GM21737 (cell line): Measurements from ENCODE around the gene E2F6.

Experiments
- ATAC-seq: cut with Tn5 transposase; IDR thresholded peaks from one replicate; pipeline ENCODE4 v1.9.1; 2021; ENCODE audit warnings: mild to moderate bottlenecking, moderate library complexity; ENCODE audit not compliant: unreplicated experiment

Gene E2F6

DNA sequence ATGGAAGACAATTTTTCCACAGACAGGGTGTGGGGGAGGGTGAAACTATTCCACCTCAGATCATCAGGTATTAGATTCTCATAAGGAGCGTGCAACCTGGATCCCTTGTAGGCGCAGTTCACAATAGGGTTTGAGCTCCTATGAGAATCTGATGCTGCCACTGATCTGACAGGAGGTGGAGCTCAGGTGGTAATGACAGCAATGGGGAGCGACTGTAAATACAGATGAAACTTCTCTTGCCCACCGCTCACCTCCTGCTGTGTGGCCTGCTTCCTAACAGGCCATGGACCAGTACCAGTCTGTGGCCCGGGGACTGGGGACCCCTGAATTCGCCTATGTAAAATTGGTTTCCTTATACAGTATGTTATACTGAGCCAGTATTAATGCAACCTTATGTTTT lies 27.3 kb upstream of the E2F6 start:
- ATAC-seq: no peak

- ATAC-seq: no peak
Observed at GRCh38 chr2:11492720-11493119, 26.8 kb upstream of the E2F6 start.

DNA sequence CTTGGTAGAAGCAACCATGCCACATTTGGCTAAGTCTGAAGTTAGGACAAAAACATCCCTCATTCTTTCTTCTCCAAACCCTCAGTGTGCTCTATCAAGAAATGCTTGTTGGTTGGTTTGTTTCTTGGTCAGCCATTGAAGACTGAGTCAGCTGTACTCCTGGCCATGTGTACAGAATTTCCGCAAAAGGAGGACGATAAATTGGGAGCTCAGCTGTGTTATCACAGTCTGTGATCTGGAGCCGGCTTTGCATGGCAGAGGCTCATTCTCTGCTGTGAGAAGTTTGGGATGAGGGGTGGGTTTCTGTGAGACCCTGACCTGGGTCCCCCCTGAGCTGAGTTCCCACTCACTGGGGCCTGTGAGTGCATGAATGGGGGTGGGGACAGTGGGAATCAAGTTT lies 26.3 kb upstream of the E2F6 start:
- no peak for ATAC-seq

DNA sequence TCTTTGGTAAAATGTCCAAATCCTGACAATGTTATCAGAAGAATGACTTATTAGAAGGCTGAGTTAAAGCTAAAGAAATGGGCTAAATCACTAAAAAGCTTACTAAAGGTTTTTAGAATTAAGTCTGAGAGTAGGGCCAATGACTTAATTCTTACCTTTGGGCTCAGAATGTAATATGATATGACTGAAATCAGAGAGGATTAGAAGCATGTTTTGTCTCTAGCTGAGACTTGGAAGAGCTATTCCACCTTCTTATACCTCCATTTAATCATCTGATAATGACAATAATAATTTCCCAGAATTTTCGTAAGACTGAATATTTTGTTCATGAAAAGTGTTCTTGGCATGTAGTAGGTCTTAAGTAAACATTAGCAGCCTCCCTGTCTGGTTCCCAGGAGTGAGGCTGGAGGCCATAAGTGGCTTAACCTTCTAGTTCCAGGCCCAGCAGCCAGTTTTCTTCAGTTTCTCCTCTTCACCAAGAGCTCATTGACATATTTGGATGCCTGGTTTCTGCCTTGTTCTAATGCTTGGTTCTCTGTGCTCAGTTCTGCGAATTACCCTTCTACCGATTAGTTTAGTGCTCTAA lies 25.5 kb upstream of the E2F6 start:
- no peak for ATAC-seq

DNA sequence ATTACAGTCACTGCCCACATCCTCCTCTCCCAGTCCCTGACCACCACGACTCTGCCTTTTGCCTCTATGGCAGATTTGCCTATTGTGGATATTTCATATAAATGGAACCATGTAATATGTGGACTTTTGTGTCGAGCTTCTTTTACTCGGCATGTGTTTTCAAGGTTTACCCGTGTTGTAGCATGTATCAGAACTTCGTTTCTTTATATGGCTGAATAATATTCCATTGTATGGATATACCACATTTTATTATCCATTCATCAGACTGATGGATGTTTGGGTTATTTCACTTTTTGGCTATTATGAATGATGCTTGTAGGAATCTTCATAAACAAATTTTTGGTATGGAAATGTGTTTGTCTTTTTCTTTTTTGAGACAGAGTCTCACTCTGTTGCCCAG lies 24.2 kb upstream of the E2F6 start:
- no peak for ATAC-seq

DNA sequence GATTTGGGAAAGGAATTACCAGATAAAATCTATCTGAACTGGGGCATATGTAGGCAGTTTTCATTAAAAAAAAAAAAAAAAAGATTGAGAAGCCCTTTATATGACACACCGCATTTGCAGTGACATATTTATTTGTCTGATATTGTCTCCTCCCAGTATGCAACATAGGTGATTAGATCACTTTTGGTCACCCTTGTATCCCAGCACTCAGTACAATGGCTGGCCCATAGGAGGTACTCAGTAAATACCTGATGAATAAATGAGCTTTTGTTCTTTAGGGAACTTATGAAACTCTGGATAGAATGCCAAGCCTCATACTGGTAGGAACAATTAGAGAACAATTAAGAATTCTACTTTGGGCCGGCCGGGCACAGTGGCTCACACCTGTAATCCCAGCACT lies 22.8 kb upstream of the E2F6 start:
- no peak for ATAC-seq

- no peak for ATAC-seq
Observed at GRCh38 chr2:11483806-11484617, 18.1 kb upstream of the E2F6 start.

- no peak for ATAC-seq
Observed at GRCh38 chr2:11482473-11483035, 16.6 kb upstream of the E2F6 start.

DNA sequence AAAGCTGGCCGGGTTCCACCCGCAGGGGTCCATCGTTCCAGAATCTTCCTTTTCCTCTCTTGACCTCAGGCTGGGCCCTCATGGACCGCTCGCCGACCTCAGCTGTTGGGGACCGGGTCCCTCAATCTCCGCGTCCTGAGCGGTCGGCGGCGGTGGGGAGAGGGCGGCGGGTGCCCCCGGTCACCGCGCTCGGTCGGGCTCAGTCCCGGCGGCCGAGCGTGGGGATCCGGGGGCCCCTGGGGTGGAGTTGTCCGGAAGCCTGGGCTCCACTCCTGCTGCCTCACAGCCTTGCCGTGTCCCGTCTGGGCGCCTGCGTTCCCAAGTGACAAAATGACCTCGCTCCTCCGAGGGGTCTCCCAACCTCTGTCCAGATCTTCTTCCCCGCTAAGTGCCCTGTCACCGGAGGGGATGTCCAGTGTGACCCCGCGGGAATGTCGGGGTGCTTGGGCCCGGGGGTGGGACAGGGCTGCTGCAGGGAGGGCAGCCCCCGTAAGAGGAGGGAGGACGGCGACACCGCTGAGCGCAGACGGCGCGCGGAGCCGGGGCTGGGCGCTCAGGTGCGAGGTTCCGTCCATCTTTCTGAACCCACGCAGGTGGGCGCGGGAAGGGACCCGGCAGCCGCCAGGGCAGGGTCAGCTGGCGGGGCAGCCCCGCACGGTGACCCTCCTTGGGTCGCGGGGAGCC lies 16.0 kb upstream of the E2F6 start:
- no peak for ATAC-seq

DNA sequence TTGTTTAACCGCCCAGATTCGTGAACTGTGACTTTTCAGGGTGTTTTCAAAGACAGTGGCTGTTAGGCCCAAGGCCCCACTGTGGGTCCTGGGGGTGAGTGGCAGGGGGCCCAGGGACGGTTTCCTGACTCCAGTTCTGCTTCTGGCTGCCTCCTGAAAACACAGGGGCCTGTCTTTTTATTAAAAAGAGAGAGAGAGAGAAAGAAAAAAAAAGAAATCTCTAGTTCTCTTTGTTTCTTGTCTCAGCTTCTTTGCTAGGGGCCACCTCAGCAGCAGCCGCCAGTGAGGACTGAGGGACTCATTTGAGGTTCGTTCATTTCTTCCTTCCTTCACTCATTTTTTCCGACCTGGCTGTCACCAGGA lies 15.4 kb upstream of the E2F6 start:
- ATAC-seq: no peak

DNA sequence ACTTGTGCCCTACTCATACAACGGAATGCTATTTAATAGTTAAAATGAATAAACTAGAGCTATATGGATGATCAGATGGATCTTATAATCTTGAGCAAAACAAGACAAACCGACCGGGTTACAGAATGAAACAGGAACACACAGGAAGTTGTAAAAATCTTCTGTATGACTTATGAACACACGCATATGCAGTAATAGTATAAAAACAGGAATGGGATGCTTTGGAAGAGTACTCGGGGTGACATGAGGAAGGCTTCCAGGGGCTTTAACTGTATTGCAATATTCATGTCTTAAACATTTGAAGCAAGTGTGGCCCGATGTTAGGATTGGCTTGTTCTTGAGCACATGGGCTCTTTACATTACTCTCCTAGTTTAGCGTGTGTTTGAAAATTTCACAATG lies 14.9 kb upstream of the E2F6 start:
- ATAC-seq: no peak

GRCh38 chr2:11480406-11480805 lies 14.4 kb upstream of the E2F6 start:
- ATAC-seq: no peak

DNA sequence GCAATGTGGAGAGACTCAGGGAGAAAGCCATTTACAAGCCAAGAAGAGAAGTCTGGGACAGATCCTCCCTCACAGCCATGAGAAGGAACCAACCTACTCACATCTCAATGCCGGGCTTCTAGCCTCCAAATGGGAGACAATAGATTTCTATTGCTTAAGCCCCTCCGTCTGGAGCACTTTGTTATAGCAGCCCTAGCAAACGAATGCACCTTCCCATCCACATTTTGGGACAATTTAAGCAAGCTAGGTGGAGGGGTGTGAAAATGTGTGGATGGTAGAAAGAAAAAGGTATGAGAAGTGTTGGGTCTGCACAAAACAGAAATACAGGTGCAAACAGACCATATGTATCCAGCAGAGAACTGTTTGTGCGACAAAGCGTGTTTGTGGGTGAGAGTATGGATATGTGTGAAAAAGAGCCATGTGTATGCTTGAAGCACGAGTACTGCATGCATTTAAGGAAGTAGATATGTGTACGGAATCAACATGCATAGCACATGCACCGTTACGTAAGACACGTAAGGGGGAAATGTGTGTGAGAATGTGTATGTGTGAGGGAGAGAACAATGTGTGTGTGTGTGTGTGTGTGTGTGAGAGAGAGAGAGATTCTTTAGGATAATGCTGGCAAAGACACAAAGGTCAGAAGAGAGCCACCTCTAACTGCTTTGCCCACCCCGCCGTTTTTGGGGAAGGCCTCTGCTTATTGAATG lies 13.1 kb upstream of the E2F6 start:
- no peak for ATAC-seq

DNA sequence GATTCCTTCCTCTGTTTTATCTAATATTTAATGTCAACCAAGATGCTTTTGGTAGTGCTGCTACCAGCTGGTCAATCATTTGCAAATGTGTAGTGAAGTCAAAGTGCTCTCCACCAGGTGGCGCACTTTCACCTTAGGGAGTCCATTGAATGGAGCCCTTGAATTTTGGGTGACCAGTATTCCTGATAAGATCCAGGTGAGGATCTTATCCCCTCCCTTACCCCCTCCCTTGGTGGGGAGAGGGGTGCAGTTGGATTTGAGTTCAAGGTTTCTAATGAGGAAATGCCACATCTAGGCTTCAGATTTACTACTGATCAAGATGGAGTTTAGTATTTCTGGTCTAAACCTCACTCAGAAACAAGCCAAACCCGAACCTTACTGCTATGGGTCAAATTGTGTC lies 12.0 kb upstream of the E2F6 start:
- peak; percentile 81 for ATAC-seq

- ATAC-seq: no peak
Observed at GRCh38 chr2:11473659-11474433, 7.9 kb upstream of the E2F6 start.

- no peak for ATAC-seq
Observed at GRCh38 chr2:11467749-11468148, 1.8 kb upstream of the E2F6 start.

- no peak for ATAC-seq
Observed at GRCh38 chr2:11467129-11467649, 1.2 kb upstream of the E2F6 start.

- ATAC-seq: no peak
Observed at GRCh38 chr2:11466307-11467128, 557 bp upstream of the E2F6 start.

DNA sequence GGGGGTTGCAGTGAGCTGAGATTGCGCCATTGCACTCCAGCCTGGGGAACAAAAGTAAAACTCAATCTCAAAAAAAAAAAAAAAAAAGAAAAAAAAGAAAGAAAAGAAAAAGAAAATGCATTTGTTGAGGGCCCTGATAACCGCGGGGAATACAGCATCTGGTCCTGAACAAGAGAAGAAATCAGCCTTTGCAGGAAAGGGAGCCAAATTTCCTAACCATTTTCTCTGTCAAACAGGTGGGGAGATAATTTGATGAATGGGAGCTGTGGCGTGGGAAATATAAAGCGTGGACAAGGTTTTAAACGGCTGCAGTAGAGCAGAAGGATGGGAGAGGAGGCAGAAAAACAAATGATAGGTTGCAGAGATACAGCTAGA lies 864 bp downstream of the E2F6 start:
- no peak for ATAC-seq

GRCh38 chr2:11459816-11460215 lies 6.1 kb downstream of the E2F6 start:
- no peak for ATAC-seq
